Measurements from ENCODE around the gene SPATA2.
A peak's percentile ranks its signal among the peaks of the same experiment; 100 is the strongest.

SPATA2 gene

DNA sequence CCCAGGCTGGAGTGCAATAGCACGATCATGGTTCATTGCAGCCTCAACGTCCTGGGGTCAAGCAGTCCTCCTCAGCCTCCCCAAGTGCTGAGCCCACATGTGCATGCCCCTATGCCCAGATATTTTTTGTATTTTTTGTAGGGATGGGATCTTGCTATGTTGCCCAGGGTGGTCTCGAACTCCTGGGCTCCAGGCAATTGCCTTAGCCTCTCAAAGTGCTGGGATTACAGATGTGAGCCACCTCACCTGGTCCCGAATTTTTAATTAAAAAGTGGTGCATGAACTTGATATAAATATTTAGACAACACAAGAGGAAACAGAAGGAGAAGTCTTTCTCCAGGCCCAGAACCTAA, 13.8 kb upstream of the SPATA2 start:
- DNase-seq, result no peak

DNA sequence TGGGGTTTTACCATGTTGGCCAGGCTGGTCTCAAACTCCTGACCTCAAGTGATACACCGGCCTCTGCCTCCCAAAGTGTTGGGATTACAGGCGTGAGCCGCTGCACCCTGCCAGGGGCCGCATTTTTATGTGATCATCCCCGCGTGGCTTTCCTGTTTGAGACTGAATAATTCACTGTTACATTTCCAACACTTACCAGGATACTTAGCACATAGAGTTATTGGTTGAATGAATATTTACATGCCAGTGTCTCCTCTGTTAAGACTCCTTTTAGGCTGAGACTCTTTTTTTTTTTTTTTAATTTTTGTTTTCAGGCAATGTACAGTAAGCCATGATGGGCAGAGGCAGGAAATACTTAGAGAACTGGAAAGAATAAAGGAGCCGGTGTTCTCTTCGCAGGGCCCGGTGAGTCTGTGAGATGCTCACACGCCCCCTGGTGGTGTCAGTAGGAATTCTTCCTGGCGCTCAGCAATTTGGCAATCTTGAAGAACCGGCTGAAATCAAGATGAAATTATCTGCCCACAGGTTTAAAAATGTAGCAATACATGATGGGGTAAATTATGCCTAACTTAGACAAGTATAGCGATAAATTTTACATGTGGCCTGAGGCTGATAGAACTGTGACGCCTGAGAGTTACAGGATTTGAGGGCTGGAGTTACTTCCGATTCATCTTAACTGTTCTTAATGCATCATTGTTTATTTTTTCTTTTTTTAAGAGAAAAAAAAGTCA, 13.2 kb upstream of the SPATA2 start:
- DNase-seq, result peak; percentile 94

DNA sequence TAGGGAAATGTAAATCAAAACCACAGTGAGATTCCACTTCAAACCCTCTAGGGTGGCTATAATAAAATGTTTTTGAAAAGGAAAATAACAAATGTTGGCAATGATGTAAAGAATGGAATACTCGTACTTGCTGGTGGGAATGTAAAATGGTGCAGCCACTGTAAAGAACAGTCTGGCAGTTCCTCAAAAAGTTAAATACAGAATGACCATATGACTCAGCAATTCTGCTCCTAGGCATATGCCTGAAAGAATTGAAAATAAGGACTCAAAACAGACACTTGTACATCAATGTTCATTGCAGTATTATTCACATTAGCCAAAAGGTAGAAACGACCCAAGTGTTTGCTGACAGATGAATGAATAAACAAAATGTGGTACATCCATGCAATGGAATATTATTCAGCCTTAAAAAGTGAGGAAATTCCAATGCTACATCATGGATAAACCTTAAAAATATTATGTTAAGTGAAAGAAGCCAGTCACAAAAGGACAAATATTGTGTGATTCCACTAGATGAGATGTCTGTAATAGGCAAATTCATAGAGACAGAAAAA, 10.6 kb upstream of the SPATA2 start:
- peak; percentile 53 for DNase-seq

DNA sequence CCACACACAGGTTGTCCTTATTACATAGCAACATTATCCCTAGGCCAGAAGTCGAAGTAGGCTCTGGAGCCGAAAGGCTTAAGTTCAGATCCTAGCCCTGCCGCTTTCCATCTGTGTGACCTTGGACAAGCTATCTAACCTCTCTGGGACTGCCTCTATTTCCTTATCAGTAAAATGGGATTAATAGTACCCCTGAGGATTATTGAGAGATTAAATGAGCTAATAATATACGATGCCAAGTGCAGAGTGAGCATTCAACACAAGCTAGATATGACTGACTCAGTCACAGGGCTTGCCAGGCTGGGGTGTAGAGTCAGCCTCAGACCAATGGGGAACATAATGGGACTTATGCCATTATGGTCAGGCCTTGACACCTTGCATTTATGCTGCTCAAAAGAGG, 8.9 kb upstream of the SPATA2 start:
- DNase-seq, result no peak

DNA sequence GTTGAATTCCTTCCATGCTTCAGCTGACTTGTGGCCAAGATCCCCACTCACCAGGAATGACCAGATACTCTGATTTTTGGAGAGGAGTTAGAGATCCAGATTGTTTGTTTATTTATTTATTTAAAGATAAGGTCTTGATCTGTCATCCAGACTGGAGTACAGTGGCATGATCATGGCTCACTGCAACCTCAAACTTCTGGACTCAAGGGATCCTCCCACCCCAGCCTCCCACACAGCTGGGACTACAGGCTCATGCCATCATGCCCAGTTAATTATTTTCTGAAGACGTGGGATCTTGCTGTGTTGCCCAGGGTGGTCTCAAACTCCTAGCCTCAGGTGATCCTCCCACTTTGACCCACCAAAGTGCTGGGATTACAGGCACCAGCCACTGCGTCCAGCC, 4.1 kb upstream of the SPATA2 start:
- no peak for DNase-seq

DNA sequence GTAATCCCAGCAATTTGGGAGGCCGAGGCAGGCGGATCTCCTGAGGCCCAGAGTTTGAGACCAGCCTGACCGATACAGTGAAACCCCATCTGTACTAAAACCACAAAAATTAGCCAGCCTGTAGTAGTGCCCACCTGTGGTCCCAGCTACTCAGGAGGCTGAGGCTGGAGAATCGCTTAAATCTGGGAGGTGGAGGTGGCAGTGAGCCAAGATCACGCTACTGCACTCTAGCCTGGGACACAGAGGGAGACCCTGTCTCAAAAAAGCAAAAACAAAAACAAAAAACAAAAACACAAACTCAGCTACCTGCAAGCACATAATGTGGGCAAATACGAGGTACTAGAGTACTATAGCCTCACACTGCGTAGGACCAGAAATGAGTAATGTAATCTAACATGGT, 3.7 kb upstream of the SPATA2 start:
- DNase-seq, result no peak

DNA sequence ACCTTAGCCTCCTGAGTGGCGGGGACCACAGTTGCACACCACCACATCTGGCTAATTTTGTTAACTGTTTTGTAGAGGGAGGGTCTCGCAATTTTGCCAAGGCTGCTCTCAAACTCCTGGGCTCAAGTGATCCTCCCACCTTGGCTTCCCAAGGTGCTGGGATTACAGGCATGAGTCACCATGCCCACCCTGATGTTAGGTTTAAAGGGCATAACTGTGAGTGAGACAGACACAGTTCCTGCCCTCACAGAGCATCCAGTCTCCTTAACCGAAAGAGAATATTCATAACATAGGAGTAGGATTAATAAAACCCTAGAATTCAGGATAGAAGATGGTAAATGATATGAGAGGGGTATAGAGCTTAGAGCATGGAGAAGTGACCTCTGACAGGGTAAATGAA, 3.1 kb upstream of the SPATA2 start:
- DNase-seq, result no peak

DNA sequence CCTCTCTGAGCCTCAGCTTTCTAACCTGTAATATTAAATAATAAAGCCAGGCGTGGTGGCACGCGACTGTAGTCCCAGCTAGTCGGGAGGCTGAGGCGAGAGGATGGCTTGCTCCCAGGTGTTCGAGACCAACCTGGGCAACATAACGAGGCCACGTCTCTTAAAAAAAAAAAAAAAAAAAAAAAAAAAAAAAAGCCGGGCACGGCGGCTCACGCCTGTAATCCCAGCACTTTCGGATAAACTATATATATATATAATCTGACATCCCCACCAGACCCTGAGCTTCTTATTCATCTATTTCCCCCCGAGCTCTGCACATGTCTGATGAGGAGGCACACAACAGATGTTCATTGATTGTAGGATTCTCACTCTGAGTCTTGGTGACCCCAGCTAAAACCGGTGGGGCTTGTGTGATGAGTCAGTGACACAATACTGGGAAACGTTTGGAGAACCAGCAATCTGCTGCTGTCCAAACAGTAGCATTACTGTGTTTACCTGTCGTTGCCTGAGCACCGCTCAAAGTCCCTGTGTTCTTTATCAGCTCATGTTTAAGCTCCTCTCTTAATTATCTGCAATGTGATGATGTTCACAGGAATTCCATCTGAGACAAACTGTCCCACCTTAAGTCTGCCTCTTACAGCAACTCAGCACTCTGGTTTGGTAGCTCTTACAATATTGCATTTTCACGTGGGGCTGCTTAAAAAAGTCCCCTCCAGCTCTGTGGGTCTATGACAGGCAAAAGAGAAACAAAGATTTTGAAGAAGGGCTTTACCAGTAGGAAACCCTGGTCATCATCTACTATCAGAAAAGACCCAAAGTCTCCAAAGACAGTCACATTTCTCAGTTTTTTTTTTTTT, 1.0 kb upstream of the SPATA2 start:
- DNase-seq, result peak; percentile 33

DNA sequence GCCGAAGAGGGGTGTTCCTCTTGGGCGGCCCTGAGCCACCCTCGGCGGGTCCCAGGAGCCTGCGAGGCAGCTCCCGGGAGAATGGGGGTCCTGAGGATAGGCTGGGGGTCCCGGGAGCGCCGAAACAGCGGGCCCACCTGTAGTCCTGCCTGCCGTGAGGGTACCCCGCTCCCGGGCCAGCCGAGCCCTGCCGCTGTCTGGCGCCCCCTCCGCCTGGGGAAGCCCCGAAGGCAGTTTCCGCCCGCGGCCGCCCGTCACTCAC, 280 bp downstream of the SPATA2 start:
- no peak for DNase-seq

DNA sequence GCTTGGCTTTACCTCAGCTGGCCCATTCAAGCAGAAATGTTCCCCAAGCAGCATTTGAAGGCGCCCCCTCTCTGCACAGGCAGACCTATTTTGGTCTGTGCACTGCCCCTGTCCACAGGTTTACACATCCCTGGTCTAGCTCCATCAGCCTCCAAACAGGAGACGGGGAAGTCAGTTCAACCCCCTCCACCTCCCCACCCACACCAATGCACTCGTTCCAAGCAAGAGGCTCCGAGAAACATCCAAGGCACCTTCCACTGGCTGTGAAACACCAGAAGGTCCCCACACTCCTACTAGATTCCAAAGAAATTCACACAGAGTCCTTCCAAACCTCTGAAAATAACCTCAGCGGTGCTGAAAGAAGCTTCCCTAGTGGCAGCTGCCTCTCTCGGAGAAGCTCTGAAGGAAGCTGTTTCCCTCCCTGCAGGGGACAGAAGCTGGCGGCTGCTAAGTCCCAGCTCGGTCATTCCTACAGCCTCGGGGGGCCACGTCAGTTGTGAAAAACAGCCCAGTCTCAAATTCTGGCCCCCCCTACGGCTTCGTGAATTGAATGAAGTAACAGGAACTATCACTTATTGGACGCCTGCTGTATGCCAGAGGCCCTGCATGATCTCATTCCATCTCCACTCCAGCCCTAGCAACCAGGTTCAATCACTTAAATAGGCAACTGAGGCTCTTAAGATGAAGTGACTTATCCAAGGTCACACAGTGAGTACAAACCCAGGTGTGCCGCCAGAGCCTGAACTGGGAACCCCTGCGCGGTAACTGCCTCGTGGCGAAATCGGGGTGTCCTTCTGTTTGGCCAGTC, 815 bp downstream of the SPATA2 start:
- peak; percentile 50 for DNase-seq

DNA sequence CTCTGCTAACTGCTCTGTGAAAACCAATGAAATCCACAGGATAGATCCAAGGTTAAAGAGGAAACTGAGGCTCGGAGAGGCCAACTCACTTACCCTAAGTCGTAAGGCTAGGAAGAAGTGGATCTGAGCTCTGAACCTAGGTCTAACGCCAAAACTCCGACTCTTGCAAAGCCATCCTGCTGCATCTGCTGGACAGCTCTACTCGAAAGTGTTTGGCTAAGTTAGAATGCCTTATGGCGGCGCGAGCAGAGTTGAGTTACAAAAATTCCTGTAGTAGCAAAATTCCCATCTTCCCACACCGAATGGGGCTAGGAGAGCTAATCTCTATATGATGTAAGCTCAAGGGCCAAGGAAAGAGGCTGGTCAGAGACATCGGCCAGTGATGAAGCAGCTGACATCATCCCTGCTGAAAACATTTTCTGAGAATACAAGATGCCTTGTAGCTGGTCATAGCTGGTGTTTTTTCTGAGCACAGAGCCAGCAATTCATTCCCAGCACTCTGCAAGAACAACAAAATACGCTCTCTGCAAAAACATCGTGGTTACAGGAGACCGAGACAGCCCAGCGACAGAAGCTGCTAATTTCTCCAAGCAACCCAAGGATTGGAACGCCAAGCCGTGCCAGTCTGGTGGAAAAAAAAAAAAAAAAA, 1.8 kb downstream of the SPATA2 start:
- DNase-seq, result no peak

DNA sequence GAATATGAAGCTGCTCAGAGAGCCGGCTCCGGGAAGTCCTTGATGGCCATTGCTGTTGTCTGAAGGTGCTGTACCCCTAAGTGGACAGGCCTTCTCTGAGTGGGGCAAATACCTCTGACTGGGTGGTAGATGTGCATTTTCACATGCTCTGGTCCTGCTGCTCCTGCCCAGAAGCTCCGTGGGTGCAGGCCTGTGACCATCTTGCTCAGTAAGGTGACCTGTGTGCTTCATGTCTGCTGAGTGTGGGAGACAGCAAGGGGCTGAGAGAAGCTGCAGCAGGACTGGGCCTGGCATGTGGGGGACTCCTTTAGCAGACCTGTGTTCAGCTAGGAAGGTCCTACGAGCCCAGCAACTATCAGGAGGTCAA, 5.0 kb downstream of the SPATA2 start:
- DNase-seq, result no peak

DNA sequence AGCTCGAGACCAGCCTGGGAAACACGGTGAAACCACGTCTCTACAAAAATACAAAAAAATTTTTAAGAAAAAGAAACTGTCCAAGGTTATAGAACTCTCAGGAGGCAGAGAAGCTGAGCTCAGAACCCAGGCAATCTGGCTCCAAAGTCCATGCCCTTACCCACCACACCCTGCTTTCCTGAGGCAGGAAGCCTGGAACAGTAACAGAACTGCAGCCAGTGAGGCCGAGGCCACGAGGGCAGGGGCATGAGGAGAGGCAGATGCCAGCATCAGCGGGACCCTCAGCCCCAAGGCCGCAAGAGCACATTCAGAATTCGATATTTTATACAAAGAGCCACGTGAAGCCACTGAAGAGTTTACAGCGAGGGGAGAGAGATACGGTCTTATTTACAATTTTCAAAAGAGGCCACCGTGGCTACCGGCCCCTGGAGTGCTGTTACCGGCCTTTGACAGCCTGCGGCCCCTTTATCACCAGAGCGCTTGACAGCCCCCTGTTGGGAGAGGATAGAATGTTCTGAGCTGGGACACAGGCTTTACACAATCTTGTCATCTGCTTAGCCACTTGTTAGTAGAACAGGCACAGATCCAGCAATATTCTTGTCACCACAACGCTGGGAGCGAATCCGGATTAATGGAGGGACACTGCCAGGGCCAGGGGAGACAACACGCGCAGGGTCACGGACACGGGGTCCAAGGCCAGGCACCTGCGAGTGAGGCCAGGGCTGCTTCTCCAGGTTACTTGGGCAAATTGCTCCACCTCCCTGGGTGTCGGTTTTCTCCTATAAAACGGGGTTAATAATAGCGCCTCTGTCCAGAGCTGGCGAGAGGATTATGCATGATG, 5.6 kb downstream of the SPATA2 start:
- DNase-seq, result peak; percentile 49

DNA sequence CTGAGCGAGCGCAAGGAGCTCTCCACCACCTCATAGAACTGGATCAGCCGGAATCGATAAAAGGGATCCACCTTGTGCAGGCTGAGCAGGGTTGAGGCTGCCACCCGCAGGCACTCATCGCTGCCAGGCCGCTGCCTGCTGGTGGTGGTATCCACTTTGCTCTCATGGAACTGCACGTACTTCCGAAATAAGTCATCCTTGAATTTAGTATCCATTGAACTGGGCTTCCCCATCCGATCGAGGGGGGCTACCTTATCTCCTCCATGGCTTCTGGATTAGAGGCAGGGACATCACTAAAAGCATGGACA, 7.1 kb downstream of the SPATA2 start:
- DNase-seq, result no peak

DNA sequence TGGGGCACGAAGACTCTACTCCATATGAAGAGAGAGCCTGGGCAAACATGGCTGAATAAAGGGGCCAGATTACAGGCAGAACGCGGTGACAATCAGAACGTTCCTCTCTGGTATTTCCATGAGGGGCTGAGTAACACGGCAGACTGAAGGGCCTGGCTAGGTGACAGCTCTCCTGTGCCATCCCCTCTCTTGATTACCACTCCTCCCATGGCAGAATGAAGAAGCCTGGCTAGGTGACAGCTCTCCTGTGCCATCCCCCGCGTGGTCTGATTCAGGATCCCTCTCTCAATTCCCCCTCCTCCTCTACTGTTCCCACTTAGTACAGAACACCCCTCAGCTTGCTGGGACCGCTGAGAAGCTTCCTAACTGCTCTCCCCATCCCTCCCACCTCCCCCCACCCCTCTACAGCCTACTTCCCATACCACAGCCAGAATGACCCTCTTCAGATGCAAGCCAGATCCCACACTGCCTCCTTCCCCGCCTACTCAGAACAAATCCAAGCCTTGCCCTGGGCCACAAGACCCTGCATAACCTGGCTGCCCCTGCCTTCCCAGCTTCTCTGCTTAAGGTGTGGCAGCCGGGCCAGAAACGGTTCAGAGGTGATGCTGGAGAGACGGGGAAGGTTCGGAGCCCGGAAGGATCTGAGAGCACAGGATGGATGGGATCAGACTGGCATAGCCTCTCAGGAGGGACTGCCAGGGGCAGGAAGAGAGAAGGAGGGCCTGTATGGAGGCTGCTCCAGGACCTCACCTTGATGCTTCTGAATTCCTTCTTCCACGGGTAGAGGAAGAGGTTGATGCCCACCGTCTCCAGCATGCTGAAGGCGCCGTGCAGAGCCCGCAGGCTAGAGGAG, 7.7 kb downstream of the SPATA2 start:
- no peak for DNase-seq

DNA sequence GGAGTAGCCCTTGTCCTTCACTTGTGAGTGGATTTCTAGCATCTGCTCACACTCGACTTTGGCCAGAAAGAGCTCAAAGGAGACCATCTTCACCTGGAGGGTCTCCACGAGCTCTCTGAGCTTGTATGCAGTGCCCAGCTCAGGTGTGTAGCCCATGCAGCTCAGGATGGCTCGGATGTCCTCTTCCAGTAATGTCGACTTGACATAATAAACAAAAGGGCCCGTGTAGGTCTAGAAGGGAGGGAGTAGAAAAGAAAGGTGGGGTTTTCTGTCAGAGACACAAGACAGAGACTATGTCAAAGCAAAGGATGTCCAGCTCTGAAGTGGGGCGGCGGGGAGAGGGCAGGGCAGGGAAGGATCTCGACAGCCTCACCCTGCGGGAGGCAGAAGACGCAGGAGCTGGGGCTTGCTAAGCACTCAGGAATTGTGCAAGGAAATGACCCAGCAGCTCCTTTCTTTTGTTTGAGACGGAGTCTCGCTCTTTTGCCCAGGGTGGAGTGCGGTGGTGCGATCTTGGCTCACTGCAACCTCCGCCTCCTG, 8.6 kb downstream of the SPATA2 start:
- no peak for DNase-seq

DNA sequence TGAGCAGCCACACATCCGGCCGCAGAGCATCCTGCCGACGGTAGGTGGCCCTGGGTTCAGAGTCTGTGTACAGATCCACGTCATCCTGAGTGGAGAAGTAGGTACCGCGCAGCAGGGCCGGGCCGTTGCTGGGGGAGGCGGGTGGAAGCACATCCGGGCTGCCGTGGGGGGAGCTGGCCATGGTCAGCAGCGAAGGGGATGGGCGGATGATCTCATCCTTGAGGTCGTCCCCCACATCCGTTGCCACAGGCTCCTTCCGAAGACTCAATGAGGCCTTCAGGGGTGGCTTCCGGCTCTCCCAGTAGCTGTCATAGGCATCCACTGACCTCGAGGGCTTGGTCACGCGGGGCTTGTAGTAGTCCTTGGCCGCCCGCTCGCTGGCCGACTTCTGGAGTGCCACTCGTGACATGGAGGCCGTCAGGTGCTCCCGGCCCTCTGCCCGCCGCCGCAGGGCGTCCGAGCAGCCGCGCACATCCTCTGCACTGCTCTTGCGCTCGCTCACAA, 9.2 kb downstream of the SPATA2 start:
- no peak for DNase-seq

DNA sequence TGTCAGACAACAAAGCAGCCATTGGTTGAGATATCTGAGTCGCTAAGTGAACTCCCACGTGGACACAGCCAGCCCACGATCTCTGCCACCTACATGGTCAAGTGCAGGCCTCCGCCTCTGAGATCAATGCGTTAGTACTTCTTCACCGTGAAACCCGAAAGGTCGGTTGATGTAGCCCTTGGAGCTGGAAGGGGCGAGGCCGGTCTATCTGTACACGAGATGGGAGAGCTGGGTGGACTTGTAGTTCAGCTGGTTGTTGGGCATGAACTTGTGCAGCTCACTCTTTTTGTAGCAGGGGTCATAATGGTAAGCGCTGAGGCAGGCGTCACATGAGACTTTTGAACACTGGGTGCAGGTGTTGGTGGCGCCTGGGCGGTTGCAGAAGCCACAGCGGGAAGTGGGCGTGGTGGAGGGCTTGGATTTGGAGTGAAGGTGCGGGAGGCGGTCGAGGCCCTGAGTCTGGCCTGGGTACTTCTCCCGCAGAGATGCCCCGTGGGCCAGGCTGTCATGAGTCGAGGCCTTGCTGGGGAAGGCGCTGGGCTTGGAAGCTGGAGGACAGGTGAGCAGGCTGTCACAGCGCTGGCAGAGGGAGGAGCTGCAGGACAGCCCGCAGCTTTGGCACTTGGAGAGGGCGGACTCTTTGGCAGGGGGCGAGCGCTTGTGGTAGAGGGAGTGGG, 9.8 kb downstream of the SPATA2 start:
- no peak for DNase-seq

DNA sequence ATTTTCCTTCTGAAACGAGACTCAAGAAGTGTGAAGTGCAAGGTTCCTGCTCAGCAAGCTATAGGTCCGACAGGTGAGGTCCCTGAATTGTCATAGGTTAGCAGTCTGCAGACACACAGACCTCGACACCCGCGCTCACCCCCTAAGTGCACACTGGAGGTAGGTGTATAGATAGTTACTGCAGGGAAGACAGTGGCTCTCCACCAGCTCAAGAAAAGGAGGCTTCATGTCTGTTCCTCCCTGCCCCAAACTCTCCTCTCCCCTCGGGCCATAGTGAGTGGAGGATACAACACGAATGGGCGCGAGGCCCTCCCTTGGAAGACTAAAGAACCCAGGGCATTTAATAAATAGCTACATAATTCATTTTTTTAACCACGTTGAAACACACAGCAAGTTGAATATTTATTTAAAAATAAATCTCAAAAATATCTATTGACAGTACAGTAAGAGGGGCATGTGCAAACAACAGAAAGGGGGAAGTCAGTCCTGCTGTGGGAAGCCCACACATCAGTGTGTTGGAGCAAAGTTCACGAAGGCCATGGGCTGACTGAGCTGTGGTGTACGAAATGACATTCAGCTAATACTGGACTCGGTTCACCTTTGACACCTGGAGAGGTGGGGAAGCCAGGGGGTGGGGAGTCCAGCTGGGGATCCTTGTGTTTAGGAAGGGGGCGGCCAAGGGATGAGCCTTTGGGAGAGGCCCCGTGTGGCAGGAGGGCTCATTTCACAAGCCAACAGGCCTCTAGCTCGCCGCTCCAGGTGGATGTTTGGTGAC, 10.7 kb downstream of the SPATA2 start:
- DNase-seq, result no peak

DNA sequence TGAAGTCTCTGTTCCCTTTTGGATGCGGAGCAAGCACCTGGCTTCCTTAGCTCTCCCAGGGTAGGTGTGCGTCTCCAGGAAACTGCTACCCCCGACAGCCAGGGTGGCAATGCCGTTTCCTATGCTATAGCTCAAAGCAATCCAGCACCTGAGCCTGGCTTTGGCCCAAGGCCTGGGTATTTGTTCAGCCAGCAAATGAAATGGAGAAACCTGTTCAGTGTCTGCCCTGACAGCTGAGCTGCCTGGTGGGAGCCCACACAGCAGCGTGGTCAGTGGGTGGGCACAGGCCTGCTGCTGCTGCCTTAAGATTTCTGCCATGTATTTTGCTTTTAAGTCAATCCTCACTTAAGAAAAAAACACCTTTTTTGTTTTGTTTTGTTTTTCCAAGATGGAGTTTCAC, 13.7 kb downstream of the SPATA2 start:
- no peak for DNase-seq
